Measurements from ENCODE around the gene EXOSC2. TPM values are rescaled to one million over a fixed set of nuclear protein-coding genes. Genes with fewer than 3 reads are reported as not detected.

The EXOSC2 gene
- total and polyA plus RNA-seq, 2 experiments from 2014 or later = 37.6 to 77.7 TPM

DNA sequence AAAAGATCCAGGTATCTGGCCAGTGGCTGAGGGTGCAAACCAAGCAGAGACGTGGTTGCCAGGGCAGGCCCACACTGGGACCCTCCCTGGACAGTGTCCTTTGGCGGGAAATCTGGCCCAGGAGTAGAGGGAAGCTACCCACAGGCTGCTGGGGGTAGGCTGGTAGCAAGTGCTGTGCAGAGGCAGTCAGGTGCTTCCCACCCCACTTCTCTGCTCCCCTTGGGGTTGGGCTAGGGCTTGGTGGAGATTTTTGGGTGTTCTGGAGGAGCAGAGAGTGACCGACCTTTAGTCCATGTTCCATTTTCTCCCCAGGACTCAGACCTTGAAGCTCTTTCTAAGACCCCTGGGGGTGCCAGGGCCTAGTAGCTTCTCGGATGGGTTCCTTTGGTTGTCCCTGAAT lies 23.6 kb upstream of the EXOSC2 start (continued):
- TF ChIP-seq, protein P1, sequence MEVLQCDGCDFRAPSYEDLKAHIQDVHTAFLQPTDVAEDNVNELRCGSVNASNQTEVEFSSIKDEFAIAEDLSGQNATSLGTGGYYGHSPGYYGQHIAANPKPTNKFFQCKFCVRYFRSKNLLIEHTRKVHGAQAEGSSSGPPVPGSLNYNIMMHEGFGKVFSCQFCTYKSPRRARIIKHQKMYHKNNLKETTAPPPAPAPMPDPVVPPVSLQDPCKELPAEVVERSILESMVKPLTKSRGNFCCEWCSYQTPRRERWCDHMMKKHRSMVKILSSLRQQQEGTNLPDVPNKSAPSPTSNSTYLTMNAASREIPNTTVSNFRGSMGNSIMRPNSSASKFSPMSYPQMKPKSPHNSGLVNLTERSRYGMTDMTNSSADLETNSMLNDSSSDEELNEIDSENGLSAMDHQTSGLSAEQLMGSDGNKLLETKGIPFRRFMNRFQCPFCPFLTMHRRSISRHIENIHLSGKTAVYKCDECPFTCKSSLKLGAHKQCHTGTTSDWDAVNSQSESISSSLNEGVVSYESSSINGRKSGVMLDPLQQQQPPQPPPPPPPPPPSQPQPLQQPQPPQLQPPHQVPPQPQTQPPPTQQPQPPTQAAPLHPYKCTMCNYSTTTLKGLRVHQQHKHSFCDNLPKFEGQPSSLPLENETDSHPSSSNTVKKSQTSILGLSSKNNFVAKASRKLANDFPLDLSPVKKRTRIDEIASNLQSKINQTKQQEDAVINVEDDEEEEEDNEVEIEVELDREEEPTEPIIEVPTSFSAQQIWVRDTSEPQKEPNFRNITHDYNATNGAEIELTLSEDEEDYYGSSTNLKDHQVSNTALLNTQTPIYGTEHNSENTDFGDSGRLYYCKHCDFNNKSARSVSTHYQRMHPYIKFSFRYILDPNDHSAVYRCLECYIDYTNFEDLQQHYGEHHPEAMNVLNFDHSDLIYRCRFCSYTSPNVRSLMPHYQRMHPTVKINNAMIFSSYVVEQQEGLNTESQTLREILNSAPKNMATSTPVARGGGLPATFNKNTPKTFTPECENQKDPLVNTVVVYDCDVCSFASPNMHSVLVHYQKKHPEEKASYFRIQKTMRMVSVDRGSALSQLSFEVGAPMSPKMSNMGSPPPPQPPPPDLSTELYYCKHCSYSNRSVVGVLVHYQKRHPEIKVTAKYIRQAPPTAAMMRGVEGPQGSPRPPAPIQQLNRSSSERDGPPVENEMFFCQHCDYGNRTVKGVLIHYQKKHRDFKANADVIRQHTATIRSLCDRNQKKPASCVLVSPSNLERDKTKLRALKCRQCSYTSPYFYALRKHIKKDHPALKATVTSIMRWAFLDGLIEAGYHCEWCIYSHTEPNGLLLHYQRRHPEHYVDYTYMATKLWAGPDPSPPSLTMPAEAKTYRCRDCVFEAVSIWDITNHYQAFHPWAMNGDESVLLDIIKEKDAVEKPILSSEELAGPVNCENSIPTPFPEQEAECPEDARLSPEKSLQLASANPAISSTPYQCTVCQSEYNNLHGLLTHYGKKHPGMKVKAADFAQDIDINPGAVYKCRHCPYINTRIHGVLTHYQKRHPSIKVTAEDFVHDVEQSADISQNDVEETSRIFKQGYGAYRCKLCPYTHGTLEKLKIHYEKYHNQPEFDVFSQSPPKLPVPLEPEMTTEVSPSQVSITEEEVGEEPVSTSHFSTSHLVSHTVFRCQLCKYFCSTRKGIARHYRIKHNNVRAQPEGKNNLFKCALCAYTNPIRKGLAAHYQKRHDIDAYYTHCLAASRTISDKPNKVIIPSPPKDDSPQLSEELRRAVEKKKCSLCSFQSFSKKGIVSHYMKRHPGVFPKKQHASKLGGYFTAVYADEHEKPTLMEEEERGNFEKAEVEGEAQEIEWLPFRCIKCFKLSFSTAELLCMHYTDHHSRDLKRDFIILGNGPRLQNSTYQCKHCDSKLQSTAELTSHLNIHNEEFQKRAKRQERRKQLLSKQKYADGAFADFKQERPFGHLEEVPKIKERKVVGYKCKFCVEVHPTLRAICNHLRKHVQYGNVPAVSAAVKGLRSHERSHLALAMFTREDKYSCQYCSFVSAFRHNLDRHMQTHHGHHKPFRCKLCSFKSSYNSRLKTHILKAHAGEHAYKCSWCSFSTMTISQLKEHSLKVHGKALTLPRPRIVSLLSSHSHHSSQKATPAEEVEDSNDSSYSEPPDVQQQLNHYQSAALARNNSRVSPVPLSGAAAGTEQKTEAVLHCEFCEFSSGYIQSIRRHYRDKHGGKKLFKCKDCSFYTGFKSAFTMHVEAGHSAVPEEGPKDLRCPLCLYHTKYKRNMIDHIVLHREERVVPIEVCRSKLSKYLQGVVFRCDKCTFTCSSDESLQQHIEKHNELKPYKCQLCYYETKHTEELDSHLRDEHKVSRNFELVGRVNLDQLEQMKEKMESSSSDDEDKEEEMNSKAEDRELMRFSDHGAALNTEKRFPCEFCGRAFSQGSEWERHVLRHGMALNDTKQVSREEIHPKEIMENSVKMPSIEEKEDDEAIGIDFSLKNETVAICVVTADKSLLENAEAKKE (CRISPR knock-in tag; IDR thresholded peaks at IDR 0.05) = no peak
- TF ChIP-seq, protein P2, sequence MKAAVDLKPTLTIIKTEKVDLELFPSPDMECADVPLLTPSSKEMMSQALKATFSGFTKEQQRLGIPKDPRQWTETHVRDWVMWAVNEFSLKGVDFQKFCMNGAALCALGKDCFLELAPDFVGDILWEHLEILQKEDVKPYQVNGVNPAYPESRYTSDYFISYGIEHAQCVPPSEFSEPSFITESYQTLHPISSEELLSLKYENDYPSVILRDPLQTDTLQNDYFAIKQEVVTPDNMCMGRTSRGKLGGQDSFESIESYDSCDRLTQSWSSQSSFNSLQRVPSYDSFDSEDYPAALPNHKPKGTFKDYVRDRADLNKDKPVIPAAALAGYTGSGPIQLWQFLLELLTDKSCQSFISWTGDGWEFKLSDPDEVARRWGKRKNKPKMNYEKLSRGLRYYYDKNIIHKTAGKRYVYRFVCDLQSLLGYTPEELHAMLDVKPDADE (IDR thresholded peaks at IDR 0.05) = no peak
- TF ChIP-seq CREB1 (CRISPR knock-in tag; IDR thresholded peaks at IDR 0.05; ENCODE audit: low read depth) = no peak
- no peak for TF ChIP-seq POLR2AphosphoS5 (IDR thresholded peaks at IDR 0.05; ENCODE audit: low read depth)
- TF ChIP-seq JUNB (IDR thresholded peaks at IDR 0.05; ENCODE audit: unreplicated experiment) = no peak
- TF ChIP-seq STAT1 (IDR thresholded peaks at IDR 0.05; ENCODE audit: unreplicated experiment) = no peak
- TF ChIP-seq NANOG (IDR thresholded peaks at IDR 0.05; ENCODE audit: borderline replicate concordance) = no peak
- no peak for TF ChIP-seq EZH2 (IDR thresholded peaks at IDR 0.05; ENCODE audit: low read depth, unreplicated experiment)
- TF ChIP-seq, protein P3, sequence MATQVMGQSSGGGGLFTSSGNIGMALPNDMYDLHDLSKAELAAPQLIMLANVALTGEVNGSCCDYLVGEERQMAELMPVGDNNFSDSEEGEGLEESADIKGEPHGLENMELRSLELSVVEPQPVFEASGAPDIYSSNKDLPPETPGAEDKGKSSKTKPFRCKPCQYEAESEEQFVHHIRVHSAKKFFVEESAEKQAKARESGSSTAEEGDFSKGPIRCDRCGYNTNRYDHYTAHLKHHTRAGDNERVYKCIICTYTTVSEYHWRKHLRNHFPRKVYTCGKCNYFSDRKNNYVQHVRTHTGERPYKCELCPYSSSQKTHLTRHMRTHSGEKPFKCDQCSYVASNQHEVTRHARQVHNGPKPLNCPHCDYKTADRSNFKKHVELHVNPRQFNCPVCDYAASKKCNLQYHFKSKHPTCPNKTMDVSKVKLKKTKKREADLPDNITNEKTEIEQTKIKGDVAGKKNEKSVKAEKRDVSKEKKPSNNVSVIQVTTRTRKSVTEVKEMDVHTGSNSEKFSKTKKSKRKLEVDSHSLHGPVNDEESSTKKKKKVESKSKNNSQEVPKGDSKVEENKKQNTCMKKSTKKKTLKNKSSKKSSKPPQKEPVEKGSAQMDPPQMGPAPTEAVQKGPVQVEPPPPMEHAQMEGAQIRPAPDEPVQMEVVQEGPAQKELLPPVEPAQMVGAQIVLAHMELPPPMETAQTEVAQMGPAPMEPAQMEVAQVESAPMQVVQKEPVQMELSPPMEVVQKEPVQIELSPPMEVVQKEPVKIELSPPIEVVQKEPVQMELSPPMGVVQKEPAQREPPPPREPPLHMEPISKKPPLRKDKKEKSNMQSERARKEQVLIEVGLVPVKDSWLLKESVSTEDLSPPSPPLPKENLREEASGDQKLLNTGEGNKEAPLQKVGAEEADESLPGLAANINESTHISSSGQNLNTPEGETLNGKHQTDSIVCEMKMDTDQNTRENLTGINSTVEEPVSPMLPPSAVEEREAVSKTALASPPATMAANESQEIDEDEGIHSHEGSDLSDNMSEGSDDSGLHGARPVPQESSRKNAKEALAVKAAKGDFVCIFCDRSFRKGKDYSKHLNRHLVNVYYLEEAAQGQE (IDR thresholded peaks at IDR 0.05; ENCODE audit: unreplicated experiment) = no peak

All from GM23338 (cell line).